GM13976 (cell line): Measurements from ENCODE around the gene CLASRP.

Source experiments
- DNase-seq: peaks from one replicate; pipeline ENCODE4 v3.0.0; 2012; ENCODE audit warnings: low spot score
- CTCF ChIP-seq: IDR thresholded peaks from 2 replicates; pipeline ENCODE4 v1.5.1; 2012; ENCODE audit warnings: borderline replicate concordance, mild to moderate bottlenecking; ENCODE audit not compliant: insufficient read depth; ENCODE audit errors: extremely low read depth, missing control alignments, control extremely low read depth
- in situ Hi-C: fragments of 300-500 bp; cut with MboI; formaldehyde crosslinking; loops from one replicate; pipeline ENCODE4 v1.12.0; 2022; ENCODE audit warnings: low sequenced_read_pairs, mixed read lengths, inconsistent platforms; ENCODE audit not compliant: unreplicated experiment

Gene CLASRP

DNA sequence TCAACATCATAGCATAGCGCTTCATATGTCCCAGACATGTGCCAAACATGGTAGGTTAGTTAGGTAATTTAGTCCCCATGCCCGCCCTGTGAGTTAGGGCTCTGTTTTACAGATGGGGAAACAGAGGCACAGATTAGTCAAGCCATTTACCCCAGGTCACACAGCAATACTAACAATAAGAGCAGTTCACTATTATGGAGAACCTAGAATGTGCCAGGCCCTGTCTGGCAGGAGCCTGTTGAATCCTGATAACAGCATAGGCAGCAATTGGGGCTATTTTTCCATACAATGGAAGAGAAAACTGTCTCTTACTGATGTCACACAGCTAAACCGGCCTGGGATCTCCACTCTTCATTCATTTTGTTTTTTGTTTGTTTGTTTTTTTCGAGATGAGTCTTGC is 47.6 kb downstream of the CLASRP start:
- in situ Hi-C loops: no loop called here
- TF ChIP-seq CTCF: no peak
- no peak for DNase-seq

DNA sequence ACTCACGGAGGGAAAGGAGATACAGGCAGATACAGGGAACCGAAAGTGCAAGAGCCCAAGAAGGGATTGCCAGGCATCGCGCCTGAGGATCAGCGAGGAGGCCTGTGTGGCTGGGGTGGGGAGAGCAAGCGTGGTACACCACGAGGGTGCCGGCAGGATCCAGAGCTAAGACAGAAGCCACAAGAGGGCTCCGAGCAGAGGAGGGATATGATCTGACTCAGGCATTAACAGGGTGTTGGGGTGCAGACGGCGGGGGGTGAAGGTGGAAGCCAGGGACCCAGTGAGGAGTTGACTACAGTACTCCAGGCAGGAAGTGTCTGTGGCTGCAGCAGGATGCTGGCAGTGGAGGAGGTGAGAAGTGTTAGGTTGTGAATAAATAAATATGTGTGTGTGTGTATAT is 48.7 kb downstream of the CLASRP start:
- in situ Hi-C loops: no loop called here

DNA sequence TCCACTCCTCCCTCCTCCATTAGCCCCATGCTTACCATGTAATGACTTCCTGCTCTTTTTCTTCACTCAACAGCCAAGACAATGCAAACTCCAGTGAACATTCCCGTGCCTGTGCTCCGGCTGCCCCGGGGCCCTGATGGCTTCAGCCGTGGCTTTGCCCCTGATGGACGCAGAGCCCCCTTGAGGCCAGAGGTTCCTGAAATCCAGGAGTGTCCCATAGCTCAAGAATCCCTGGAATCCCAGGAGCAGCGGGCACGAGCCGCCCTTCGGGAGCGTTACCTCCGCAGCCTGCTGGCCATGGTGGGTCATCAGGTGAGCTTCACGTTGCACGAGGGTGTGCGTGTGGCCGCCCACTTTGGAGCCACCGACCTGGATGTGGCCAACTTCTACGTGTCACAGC is 51.2 kb downstream of the CLASRP start:
- no peak for DNase-seq
- TF ChIP-seq CTCF: no peak
- in situ Hi-C loops: no loop called here

More for the DNA sequence above, 48.7 kb downstream of the CLASRP start:
- no peak for DNase-seq
- TF ChIP-seq CTCF: no peak

DNA sequence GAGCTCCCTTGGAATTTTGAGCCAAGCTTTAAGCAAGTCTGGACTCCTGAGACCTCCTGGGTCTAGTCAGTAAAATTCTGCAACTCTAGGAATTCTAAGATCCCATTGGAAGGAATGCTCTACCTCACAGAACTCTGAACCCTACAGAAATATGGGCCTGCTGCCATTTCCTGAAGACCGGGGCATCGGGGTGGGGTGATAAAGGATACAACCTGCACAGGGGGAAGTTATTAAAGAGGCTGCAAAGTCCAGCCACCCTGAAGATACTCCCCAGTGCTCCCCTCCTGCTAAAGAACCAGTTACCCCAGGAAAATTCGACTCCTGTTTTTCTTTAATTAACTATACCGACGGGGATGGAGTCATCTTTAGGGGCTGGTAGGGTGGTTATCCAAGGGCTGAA is 51.8 kb downstream of the CLASRP start:
- in situ Hi-C loops: no loop called here
- no peak for TF ChIP-seq CTCF
- no peak for DNase-seq

GRCh38 chr19:45091031-45091923 is 52.4 kb downstream of the CLASRP start:
- in situ Hi-C loops: no loop called here
- DNase-seq: peak; percentile 93
- no peak for TF ChIP-seq CTCF

- in situ Hi-C loops: no loop called here
- peak; percentile 21 for TF ChIP-seq CTCF
- DNase-seq: peak; percentile 96
Measured at GRCh38 chr19:45092747-45093678, 54.2 kb downstream of the CLASRP start, which contains the start of gene PPP1R37. PPP1R37 (plus strand) TSS chr19:45093179; CDS start chr19:45093326, 147 bp downstream.
